Measurements from ENCODE around the gene FLRT1.

FLRT1 gene

GRCh38 chr11:63996512-63996911, 39.2 kb upstream of the FLRT1 start:
- ChIA-PET POLR2A (no interaction called here), CTCF (no interaction called here)
- no peak for TF ChIP-seq SP1 (IDR thresholded peaks at IDR 0.05)
- no peak for TF ChIP-seq PKNOX1 (IDR thresholded peaks at IDR 0.05)
- no peak for TF ChIP-seq HDGF (IDR thresholded peaks at IDR 0.05; ENCODE audit: borderline replicate concordance)
- TF ChIP-seq ARNT (IDR thresholded peaks at IDR 0.05) = no peak
- TF ChIP-seq BHLHE40 (IDR thresholded peaks at IDR 0.05; ENCODE audit: borderline replicate concordance) = no peak
- no peak for TF ChIP-seq FOXA1 (IDR thresholded peaks at IDR 0.05)
- TF ChIP-seq SUZ12 (IDR thresholded peaks at IDR 0.05) = no peak
- no peak for TF ChIP-seq ZNF384 (IDR thresholded peaks at IDR 0.05)
- no peak for TF ChIP-seq NFRKB (IDR thresholded peaks at IDR 0.05)
- no peak for TF ChIP-seq FOXK2 (IDR thresholded peaks at IDR 0.05)
- no peak for TF ChIP-seq FOXM1 (IDR thresholded peaks at IDR 0.05; ENCODE audit: borderline replicate concordance)
- TF ChIP-seq CTBP1 (IDR thresholded peaks at IDR 0.05; ENCODE audit: borderline replicate concordance) = no peak
- no peak for TF ChIP-seq LEF1 (IDR thresholded peaks at IDR 0.05; ENCODE audit: borderline replicate concordance)
- no peak for TF ChIP-seq TARDBP (IDR thresholded peaks at IDR 0.05)
- TF ChIP-seq ELF4 (IDR thresholded peaks at IDR 0.05) = no peak
- TF ChIP-seq L3MBTL2 (conservative IDR thresholded peaks at IDR 0.05) = no peak
- no peak for DNase-seq (ENCODE audit: extremely low spot score)

- no peak for DNase-seq (ENCODE audit: extremely low spot score)
- ChIA-PET CTCF (no interaction called here), POLR2A (interaction anchor here (1.0 kb wide), 1 partner anchor 34 kb away, joined by 3 read pairs; no protein-coding TSS in a partner anchor)
- TF ChIP-seq ELF4 (IDR thresholded peaks at IDR 0.05) (no peak), PKNOX1 (IDR thresholded peaks at IDR 0.05) (no peak), LEF1 (IDR thresholded peaks at IDR 0.05; ENCODE audit: borderline replicate concordance) (no peak), CTBP1 (IDR thresholded peaks at IDR 0.05; ENCODE audit: borderline replicate concordance) (no peak), HDGF (IDR thresholded peaks at IDR 0.05; ENCODE audit: borderline replicate concordance) (no peak), L3MBTL2 (conservative IDR thresholded peaks at IDR 0.05) (no peak), NFRKB (IDR thresholded peaks at IDR 0.05) (no peak), BHLHE40 (IDR thresholded peaks at IDR 0.05; ENCODE audit: borderline replicate concordance) (no peak), SUZ12 (IDR thresholded peaks at IDR 0.05) (no peak), FOXK2 (IDR thresholded peaks at IDR 0.05) (no peak), SP1 (IDR thresholded peaks at IDR 0.05) (no peak), FOXM1 (IDR thresholded peaks at IDR 0.05; ENCODE audit: borderline replicate concordance) (no peak), FOXA1 (IDR thresholded peaks at IDR 0.05) (no peak), ZNF384 (IDR thresholded peaks at IDR 0.05) (no peak), ARNT (IDR thresholded peaks at IDR 0.05) (no peak), TARDBP (IDR thresholded peaks at IDR 0.05) (no peak)
These were observed 38.5 kb upstream of the FLRT1 start for GRCh38 chr11:63997104-63997700.

GRCh38 chr11:63997801-63998337, 37.9 kb upstream of the FLRT1 start:
- POLR2A ChIA-PET = interaction anchor here (1.0 kb wide), 1 partner anchor 34 kb away, joined by 3 read pairs; no protein-coding TSS in a partner anchor
- CTCF ChIA-PET = no interaction called here
- TF ChIP-seq TARDBP (IDR thresholded peaks at IDR 0.05) = no peak
- TF ChIP-seq HDGF (IDR thresholded peaks at IDR 0.05; ENCODE audit: borderline replicate concordance) = no peak
- TF ChIP-seq L3MBTL2 (conservative IDR thresholded peaks at IDR 0.05) = no peak
- no peak for TF ChIP-seq FOXM1 (IDR thresholded peaks at IDR 0.05; ENCODE audit: borderline replicate concordance)
- TF ChIP-seq PKNOX1 (IDR thresholded peaks at IDR 0.05) = no peak
- no peak for TF ChIP-seq CTBP1 (IDR thresholded peaks at IDR 0.05; ENCODE audit: borderline replicate concordance)
- TF ChIP-seq ZNF384 (IDR thresholded peaks at IDR 0.05) = no peak
- DNase-seq (ENCODE audit: extremely low spot score) = no peak

DNA sequence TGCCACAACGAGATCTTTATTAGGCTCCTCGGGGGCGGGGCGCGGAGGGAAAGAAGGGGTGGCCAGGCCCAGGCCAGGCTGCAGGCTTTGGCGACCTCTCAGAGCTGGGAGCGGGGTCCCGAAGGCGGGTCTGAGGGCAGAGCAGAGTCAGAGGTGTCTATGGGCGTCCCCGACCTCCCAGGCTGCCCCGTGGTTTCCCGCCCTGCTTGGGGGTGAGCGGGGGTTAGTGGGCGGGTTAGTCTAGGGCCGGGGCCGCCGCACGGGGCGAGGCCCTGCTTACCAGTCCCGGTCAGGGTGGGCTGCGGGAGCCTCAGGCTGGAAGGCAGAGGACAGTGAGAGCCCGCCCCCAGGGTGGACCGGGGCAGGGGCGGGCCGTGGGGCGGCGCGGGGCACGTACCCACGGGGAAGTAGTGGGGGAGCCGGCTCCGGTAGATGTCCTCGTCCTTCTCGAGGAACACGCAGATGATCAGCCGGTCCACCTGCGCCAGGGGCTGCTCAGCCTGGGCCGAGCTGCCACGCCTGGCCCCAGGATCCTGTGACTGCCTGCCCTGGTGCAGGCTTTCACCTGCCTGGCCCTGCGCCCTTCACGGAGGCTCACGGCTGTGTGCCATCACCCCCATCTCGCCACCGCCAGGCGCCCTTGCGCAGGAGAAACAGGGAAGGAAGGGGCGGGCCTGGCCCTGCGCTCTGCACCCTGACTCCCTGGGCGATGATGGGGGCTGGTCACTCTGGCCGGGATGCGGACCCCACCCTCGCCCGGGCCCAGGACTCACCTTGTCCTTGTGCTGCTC, 37.0 kb upstream of the FLRT1 start:
- TF ChIP-seq BHLHE40 (IDR thresholded peaks at IDR 0.05; ENCODE audit: borderline replicate concordance) = no peak
- no peak for TF ChIP-seq ZNF384 (IDR thresholded peaks at IDR 0.05)
- no peak for TF ChIP-seq PKNOX1 (IDR thresholded peaks at IDR 0.05)
- TF ChIP-seq LEF1 (IDR thresholded peaks at IDR 0.05; ENCODE audit: borderline replicate concordance) = no peak
- TF ChIP-seq FOXK2 (IDR thresholded peaks at IDR 0.05) = no peak
- TF ChIP-seq CTBP1 (IDR thresholded peaks at IDR 0.05; ENCODE audit: borderline replicate concordance) = no peak
- no peak for TF ChIP-seq SUZ12 (IDR thresholded peaks at IDR 0.05)
- TF ChIP-seq FOXM1 (IDR thresholded peaks at IDR 0.05; ENCODE audit: borderline replicate concordance) = no peak
- no peak for TF ChIP-seq ELF4 (IDR thresholded peaks at IDR 0.05)
- no peak for TF ChIP-seq FOXA1 (IDR thresholded peaks at IDR 0.05)
- no peak for TF ChIP-seq TARDBP (IDR thresholded peaks at IDR 0.05)
- TF ChIP-seq ARNT (IDR thresholded peaks at IDR 0.05) = no peak
- TF ChIP-seq HDGF (IDR thresholded peaks at IDR 0.05; ENCODE audit: borderline replicate concordance) = no peak
- TF ChIP-seq L3MBTL2 (conservative IDR thresholded peaks at IDR 0.05) = no peak
- ChIA-PET POLR2A (interaction anchor here (1.0 kb wide), 1 partner anchor 33 kb away, joined by 3 read pairs; no protein-coding TSS in a partner anchor), CTCF (no interaction called here)
- no peak for DNase-seq (ENCODE audit: extremely low spot score)
